ENCODE results near the gene NTRK2.

Gene NTRK2

GRCh38 chr9:85020791-85021190, 351.3 kb downstream of the NTRK2 start:
- no peak for DNase-seq (ENCODE audit: low read depth in 2 of 2)

GRCh38 chr9:85021686-85022085, 352.2 kb downstream of the NTRK2 start:
- no peak for DNase-seq (ENCODE audit: low read depth in 2 of 2)

- no peak for DNase-seq (ENCODE audit: low read depth in 2 of 2)
These were observed 354.8 kb downstream of the NTRK2 start for GRCh38 chr9:85024374-85024773.

- no peak for DNase-seq (ENCODE audit: low read depth in 2 of 2)
These were observed 356.1 kb downstream of the NTRK2 start for GRCh38 chr9:85025638-85026037.

- no peak for DNase-seq (ENCODE audit: low read depth in 2 of 2)
These were observed 358.3 kb downstream of the NTRK2 start for GRCh38 chr9:85027870-85028269.

GRCh38 chr9:85030316-85030715, 360.8 kb downstream of the NTRK2 start:
- DNase-seq (ENCODE audit: low read depth in 2 of 2) = no peak

- DNase-seq (ENCODE audit: low read depth in 2 of 2) = no peak
These were observed 367.0 kb downstream of the NTRK2 start for GRCh38 chr9:85036496-85036895.

- DNase-seq (ENCODE audit: low read depth in 2 of 2) = no peak
These were observed 368.5 kb downstream of the NTRK2 start for GRCh38 chr9:85038061-85038460.

- no peak for DNase-seq (ENCODE audit: low read depth in 2 of 2)
These were observed 369.5 kb downstream of the NTRK2 start for GRCh38 chr9:85038824-85039608.

GRCh38 chr9:85040146-85040545, 370.6 kb downstream of the NTRK2 start:
- DNase-seq (ENCODE audit: low read depth in 2 of 2) = no peak

- no peak for DNase-seq (ENCODE audit: low read depth in 2 of 2)
These were observed 371.4 kb downstream of the NTRK2 start for GRCh38 chr9:85040821-85041465.

GRCh38 chr9:85041466-85042137, 372.1 kb downstream of the NTRK2 start:
- no peak for DNase-seq (ENCODE audit: low read depth in 2 of 2)

GRCh38 chr9:85042981-85043647, 373.6 kb downstream of the NTRK2 start:
- DNase-seq (ENCODE audit: low read depth in 2 of 2) = no peak

GRCh38 chr9:85045271-85045670, 375.7 kb downstream of the NTRK2 start:
- no peak for DNase-seq (ENCODE audit: low read depth in 2 of 2)

GRCh38 chr9:85046475-85046874, 376.9 kb downstream of the NTRK2 start:
- DNase-seq (ENCODE audit: low read depth in 2 of 2) = no peak

GRCh38 chr9:85053206-85053786, 383.8 kb downstream of the NTRK2 start:
- no peak for DNase-seq (ENCODE audit: low read depth in 2 of 2)

GRCh38 chr9:85054017-85054416, 384.5 kb downstream of the NTRK2 start:
- DNase-seq (ENCODE audit: low read depth in 2 of 2) = no peak

GRCh38 chr9:85055506-85056202, 386.1 kb downstream of the NTRK2 start:
- no peak for DNase-seq (ENCODE audit: low read depth in 2 of 2)

GRCh38 chr9:85056203-85056572, 386.7 kb downstream of the NTRK2 start:
- DNase-seq (ENCODE audit: low read depth in 2 of 2) = no peak

GRCh38 chr9:85061969-85062368, 392.4 kb downstream of the NTRK2 start:
- no peak for DNase-seq (ENCODE audit: low read depth in 2 of 2)

GRCh38 chr9:85062385-85063022, 393.0 kb downstream of the NTRK2 start:
- DNase-seq (ENCODE audit: low read depth in 2 of 2) = no peak
